ENCODE results near the gene ABCD4. TPM values are rescaled to one million over a fixed set of nuclear protein-coding genes. Genes with fewer than 3 reads are reported as not detected.

The ABCD4 gene
- total RNA-seq, 1 experiment from 2014 or later, result 46.7 TPM

DNA sequence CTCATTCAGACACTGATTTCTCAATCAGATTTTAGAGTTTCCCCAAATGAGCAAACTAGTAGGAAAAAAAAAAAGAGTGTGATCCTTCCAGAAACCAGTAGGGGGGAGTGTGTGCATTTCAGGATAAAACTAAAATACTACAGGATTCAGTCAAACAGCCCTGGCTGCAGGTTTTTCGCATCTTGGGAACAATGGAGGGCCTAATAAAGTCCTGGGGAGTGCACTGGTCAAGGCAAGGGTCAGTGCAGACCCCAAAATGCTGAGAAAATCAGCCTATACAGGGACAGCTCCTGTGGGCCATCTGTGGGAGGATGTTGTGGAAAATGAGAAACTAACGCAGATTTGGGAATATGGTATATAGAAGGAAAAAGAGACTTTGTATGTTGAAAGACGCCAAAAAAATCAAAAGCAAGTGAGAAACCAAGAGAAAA lies 22.2 kb upstream of the ABCD4 start:
- no TSS peak for BruUV-seq (replicated peaks)
- no peaks in the 10 kb centered on the region for H3K9me3 ChIP-seq (ENCODE audit: low read depth, low read length, poor library complexity, severe bottlenecking)
- no peaks in the 10 kb centered on the region for H3K36me3 ChIP-seq (ENCODE audit: insufficient read depth, low read length, poor library complexity, severe bottlenecking)
- no peaks in the 10 kb centered on the region for H3K27me3 ChIP-seq (replicated peaks; ENCODE audit: insufficient read depth, low read depth, low read length, poor library complexity)
- TF ChIP-seq, protein P1, sequence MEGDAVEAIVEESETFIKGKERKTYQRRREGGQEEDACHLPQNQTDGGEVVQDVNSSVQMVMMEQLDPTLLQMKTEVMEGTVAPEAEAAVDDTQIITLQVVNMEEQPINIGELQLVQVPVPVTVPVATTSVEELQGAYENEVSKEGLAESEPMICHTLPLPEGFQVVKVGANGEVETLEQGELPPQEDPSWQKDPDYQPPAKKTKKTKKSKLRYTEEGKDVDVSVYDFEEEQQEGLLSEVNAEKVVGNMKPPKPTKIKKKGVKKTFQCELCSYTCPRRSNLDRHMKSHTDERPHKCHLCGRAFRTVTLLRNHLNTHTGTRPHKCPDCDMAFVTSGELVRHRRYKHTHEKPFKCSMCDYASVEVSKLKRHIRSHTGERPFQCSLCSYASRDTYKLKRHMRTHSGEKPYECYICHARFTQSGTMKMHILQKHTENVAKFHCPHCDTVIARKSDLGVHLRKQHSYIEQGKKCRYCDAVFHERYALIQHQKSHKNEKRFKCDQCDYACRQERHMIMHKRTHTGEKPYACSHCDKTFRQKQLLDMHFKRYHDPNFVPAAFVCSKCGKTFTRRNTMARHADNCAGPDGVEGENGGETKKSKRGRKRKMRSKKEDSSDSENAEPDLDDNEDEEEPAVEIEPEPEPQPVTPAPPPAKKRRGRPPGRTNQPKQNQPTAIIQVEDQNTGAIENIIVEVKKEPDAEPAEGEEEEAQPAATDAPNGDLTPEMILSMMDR (conservative IDR thresholded peaks at IDR 0.05; ENCODE audit: low read depth, low read length), result peak; percentile 71
- TF ChIP-seq EZH2 (IDR thresholded peaks at IDR 0.05; ENCODE audit: borderline replicate concordance, low read depth, low read length, poor library complexity, severe bottlenecking), result no peak
- H3K4me1 ChIP-seq (ENCODE audit: insufficient read depth, low read length, poor library complexity, severe bottlenecking), result peaks cover 6% of the 10 kb centered on the region
- peak; percentile 62 for DNase-seq (ENCODE audit: low spot score)
- no peak overlapping the region for H3K4me3 ChIP-seq (ENCODE audit: low read depth, low read length, poor library complexity, severe bottlenecking)
- intact Hi-C loops (cut with micrococcal nuclease; ENCODE audit: unreplicated experiment), result no loop called here
- no peak overlapping the region for H3K27ac ChIP-seq (ENCODE audit: low read depth, low read length, poor library complexity, severe bottlenecking)
- ChIA-PET POLR2A (ENCODE audit: low non-redundant PET) (no interaction called here), CTCF (interaction anchor here (0.7 kb wide), 1 partner anchor 154 kb away, joined by 3 read pairs; no protein-coding TSS in a partner anchor)

DNA sequence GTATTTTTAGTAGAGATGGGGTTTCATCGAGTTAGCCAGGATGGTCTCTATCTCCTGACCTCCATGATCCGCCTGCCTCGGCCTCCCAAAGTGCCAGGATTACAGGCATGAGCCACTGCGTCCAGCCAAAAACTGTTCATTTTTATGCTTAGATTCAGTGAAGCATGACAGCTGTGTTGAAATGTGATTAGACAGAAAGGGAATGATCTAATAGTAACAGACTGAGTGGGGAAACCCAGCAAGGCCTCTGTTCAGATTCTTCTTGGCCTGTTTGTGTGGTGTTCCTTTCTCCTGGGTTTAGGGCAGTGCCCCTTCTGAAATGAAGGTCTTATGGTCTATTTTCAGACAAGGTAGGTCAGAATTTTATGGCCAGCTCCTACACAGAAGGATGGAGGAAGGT lies 11.8 kb upstream of the ABCD4 start:
- Histone ChIP-seq H3K27ac (ENCODE audit: low read depth, low read length, poor library complexity, severe bottlenecking) (no peak overlapping the region), H3K4me1 (ENCODE audit: insufficient read depth, low read length, poor library complexity, severe bottlenecking) (no peaks in the 10 kb centered on the region), H3K36me3 (ENCODE audit: insufficient read depth, low read length, poor library complexity, severe bottlenecking) (no peaks in the 10 kb centered on the region), H3K9me3 (ENCODE audit: low read depth, low read length, poor library complexity, severe bottlenecking) (no peaks in the 10 kb centered on the region), H3K27me3 (replicated peaks; ENCODE audit: insufficient read depth, low read depth, low read length, poor library complexity) (no peaks in the 10 kb centered on the region), H3K4me3 (ENCODE audit: low read depth, low read length, poor library complexity, severe bottlenecking) (no peak overlapping the region)
- no peak for DNase-seq (ENCODE audit: low spot score)
- BruUV-seq (replicated peaks), result no TSS peak
- ChIA-PET CTCF (no interaction called here), POLR2A (ENCODE audit: low non-redundant PET) (no interaction called here)
- TF ChIP-seq EZH2 (IDR thresholded peaks at IDR 0.05; ENCODE audit: borderline replicate concordance, low read depth, low read length, poor library complexity, severe bottlenecking), result no peak
- intact Hi-C loops (cut with micrococcal nuclease; ENCODE audit: unreplicated experiment), result no loop called here

DNA sequence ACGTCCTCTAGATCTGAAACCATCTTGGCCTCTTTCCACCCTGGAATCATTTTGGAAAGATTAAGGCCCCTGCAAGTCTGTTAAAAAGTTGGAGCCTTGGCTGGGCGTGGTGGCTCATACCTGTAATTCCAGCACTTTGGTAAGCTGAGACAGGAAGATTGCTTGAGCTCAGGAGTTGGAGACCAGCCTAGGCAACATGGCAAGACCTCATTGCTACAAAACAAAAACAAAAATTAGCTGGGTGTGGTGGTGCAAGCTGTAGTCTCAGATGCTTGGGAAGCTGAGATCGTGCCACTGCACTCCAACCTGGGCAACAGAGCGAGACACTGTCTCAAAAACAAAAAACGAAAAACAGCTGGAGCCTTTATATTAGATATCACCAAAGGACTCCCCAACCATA lies 10.9 kb upstream of the ABCD4 start:
- no peak for DNase-seq (ENCODE audit: low spot score)
- no peak for TF ChIP-seq EZH2 (IDR thresholded peaks at IDR 0.05; ENCODE audit: borderline replicate concordance, low read depth, low read length, poor library complexity, severe bottlenecking)
- TF ChIP-seq, protein P1 (conservative IDR thresholded peaks at IDR 0.05; ENCODE audit: low read depth, low read length), result no peak

DNA sequence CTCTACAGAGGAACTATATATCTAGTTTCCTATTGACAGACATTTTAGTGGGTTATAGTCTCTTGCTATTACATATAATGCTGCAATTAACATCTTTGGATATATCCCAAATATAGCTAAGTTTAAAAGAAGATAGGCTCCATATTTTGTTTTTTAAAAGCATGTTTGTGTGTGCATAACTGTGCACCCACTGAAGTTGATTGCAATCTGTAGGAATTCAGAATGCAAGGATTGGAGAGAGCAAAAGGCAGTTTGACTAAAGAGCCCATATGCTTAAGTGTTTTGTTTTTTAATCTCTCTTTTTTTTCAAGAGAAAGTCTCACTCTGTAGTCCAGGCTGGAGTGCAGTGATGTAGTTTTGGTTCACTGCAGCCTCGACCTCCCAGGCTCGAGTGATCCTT lies 9.4 kb upstream of the ABCD4 start:
- no peak for DNase-seq (ENCODE audit: low spot score)
- no TSS peak for BruUV-seq (replicated peaks)
- Histone ChIP-seq H3K36me3 (ENCODE audit: insufficient read depth, low read length, poor library complexity, severe bottlenecking) (no peaks in the 10 kb centered on the region), H3K9me3 (ENCODE audit: low read depth, low read length, poor library complexity, severe bottlenecking) (no peaks in the 10 kb centered on the region), H3K27me3 (replicated peaks; ENCODE audit: insufficient read depth, low read depth, low read length, poor library complexity) (no peaks in the 10 kb centered on the region), H3K27ac (ENCODE audit: low read depth, low read length, poor library complexity, severe bottlenecking) (no peak overlapping the region), H3K4me3 (ENCODE audit: low read depth, low read length, poor library complexity, severe bottlenecking) (no peak overlapping the region), H3K4me1 (ENCODE audit: insufficient read depth, low read length, poor library complexity, severe bottlenecking) (no peaks in the 10 kb centered on the region)
- ChIA-PET POLR2A (ENCODE audit: low non-redundant PET) (no interaction called here), CTCF (no interaction called here)
- intact Hi-C loops (cut with micrococcal nuclease; ENCODE audit: unreplicated experiment), result no loop called here
- TF ChIP-seq, protein P1 (conservative IDR thresholded peaks at IDR 0.05; ENCODE audit: low read depth, low read length), result no peak
- TF ChIP-seq EZH2 (IDR thresholded peaks at IDR 0.05; ENCODE audit: borderline replicate concordance, low read depth, low read length, poor library complexity, severe bottlenecking), result no peak

More for the DNA sequence above, 10.9 kb upstream of the ABCD4 start:
- Histone ChIP-seq H3K36me3 (ENCODE audit: insufficient read depth, low read length, poor library complexity, severe bottlenecking) (no peaks in the 10 kb centered on the region), H3K4me1 (ENCODE audit: insufficient read depth, low read length, poor library complexity, severe bottlenecking) (no peaks in the 10 kb centered on the region), H3K27me3 (replicated peaks; ENCODE audit: insufficient read depth, low read depth, low read length, poor library complexity) (no peaks in the 10 kb centered on the region), H3K4me3 (ENCODE audit: low read depth, low read length, poor library complexity, severe bottlenecking) (no peak overlapping the region), H3K27ac (ENCODE audit: low read depth, low read length, poor library complexity, severe bottlenecking) (no peak overlapping the region), H3K9me3 (ENCODE audit: low read depth, low read length, poor library complexity, severe bottlenecking) (no peaks in the 10 kb centered on the region)
- no TSS peak for BruUV-seq (replicated peaks)
- ChIA-PET CTCF (no interaction called here), POLR2A (ENCODE audit: low non-redundant PET) (no interaction called here)
- intact Hi-C loops (cut with micrococcal nuclease; ENCODE audit: unreplicated experiment), result no loop called here

All from A673 (cell line).